ENCODE data around the gene NRARP. TPM values are rescaled to one million over a fixed set of nuclear protein-coding genes. Genes with fewer than 3 reads are reported as not detected.
"Not testable (repeated sequence)": the region's sequence is repeated elsewhere in the genome, so short reads cannot be mapped to it uniquely, and the experiment has no call there.

Gene NRARP
- total and polyA plus RNA-seq, 7 donors = 0.73 to 7.5 (median 3.5) TPM

- TF ChIP-seq CTCF (IDR thresholded peaks at IDR 0.05) = peak; percentile 53
- H3K4me3 ChIP-seq; intact Hi-C loops (cut with DNase I); H3K9me3 ChIP-seq; H3K27ac ChIP-seq; H3K4me1 ChIP-seq; H3K27me3 ChIP-seq (ENCODE audit: insufficient read depth in 3 of 3, low read length in 2 of 3): not testable (repeated sequence)
- H3K36me3 ChIP-seq (ENCODE audit: insufficient read depth in 1 of 2, low read depth in 1 of 2) = peaks cover 4 to 62% of the 10 kb centered on the region in 2 donors
- 29 to 34% (median 31%) methylated on average over 14 to 15 of the region's 15 CpGs for WGBS, 3 donors
- DNase-seq = peak; percentile 34 to 69
- peak in 2 of 4 donors; percentile 2 to 68 for ATAC-seq
Observed at GRCh38 chr9:137262173-137262908, 39.7 kb downstream of the NRARP start.

GRCh38 chr9:137256856-137257255 is 45.2 kb downstream of the NRARP start:
- H3K4me1 ChIP-seq = peaks cover 14% of the 10 kb centered on the region
- peak overlapping the region; percentile 98 for H3K4me3 ChIP-seq
- ATAC-seq (no peak), DNase-seq (no peak)
- no peaks in the 10 kb centered on the region for H3K9me3 ChIP-seq
- H3K27ac ChIP-seq = no peak overlapping the region
- H3K27me3 ChIP-seq (ENCODE audit: insufficient read depth in 3 of 3, low read length in 2 of 3) = no peaks in the 10 kb centered on the region
- WGBS, 3 donors = 88 to 92% (median 90%) methylated on average over 15 of the region's 15 CpGs
- peaks cover 0 to 35% of the 10 kb centered on the region in 2 donors for H3K36me3 ChIP-seq (ENCODE audit: insufficient read depth in 1 of 2, low read depth in 1 of 2)
- intact Hi-C loops (cut with DNase I) = no loop called here
- TF ChIP-seq CTCF (IDR thresholded peaks at IDR 0.05) = no peak

- H3K4me3 ChIP-seq = peak overlapping the region; percentile 98
- ATAC-seq = no peak
Observed at GRCh38 chr9:137256362-137256761, 45.7 kb downstream of the NRARP start.

GRCh38 chr9:137255448-137256114 is 46.5 kb downstream of the NRARP start:
- Histone ChIP-seq H3K4me1 (peaks cover 14% of the 10 kb centered on the region), H3K9me3 (no peaks in the 10 kb centered on the region), H3K36me3 (ENCODE audit: insufficient read depth in 1 of 2, low read depth in 1 of 2) (peaks cover 0 to 35% of the 10 kb centered on the region in 2 donors), H3K27ac (peak overlapping the region; percentile 80), H3K4me3 (peak overlapping the region; percentile 98), H3K27me3 (ENCODE audit: insufficient read depth in 3 of 3, low read length in 2 of 3) (no peaks in the 10 kb centered on the region)
- WGBS, 3 donors = 2% methylated on average over 45 to 51 of the region's 51 CpGs
- ATAC-seq = peak; percentile 10 to 48 (median 38)
- intact Hi-C loops (cut with DNase I) = no loop called here
- DNase-seq = peak in 1 of 2 donors; percentile 60
- TF ChIP-seq CTCF (IDR thresholded peaks at IDR 0.05) = no peak

More at GRCh38 chr9:137256362-137256761, 45.7 kb downstream of the NRARP start:
- 77 to 82% (median 78%) methylated on average over 15 of the region's 15 CpGs for WGBS, 3 donors
- no peaks in the 10 kb centered on the region for H3K27me3 ChIP-seq (ENCODE audit: insufficient read depth in 3 of 3, low read length in 2 of 3)
- no peak for DNase-seq
- H3K9me3 ChIP-seq = no peaks in the 10 kb centered on the region
- no peak overlapping the region for H3K27ac ChIP-seq
- H3K36me3 ChIP-seq (ENCODE audit: insufficient read depth in 1 of 2, low read depth in 1 of 2) = peaks cover 0 to 35% of the 10 kb centered on the region in 2 donors
- no peak for TF ChIP-seq CTCF (IDR thresholded peaks at IDR 0.05)
- intact Hi-C loops (cut with DNase I) = no loop called here
- peaks cover 14% of the 10 kb centered on the region for H3K4me1 ChIP-seq
